HepG2 (cell line): ENCODE results near the gene NSMF. TPM values are rescaled to one million over a fixed set of nuclear protein-coding genes. Genes with fewer than 3 reads are reported as not detected.

Experiments
- ARNT ChIP-seq: fragments of 450-650 bp; IDR thresholded peaks from 2 replicates; pipeline ENCODE4 v1.6.1; 2017
- ELF4 ChIP-seq: sonication (generic); formaldehyde crosslinking; IDR thresholded peaks from 2 replicates; pipeline ENCODE4 v1.5.0; 2020; ENCODE audit warnings: missing genetic modification reagents, mild to moderate bottlenecking, moderate library complexity, borderline replicate concordance
- HNRNPL ChIP-seq: fragments of 200-400 bp; formaldehyde crosslinking; IDR thresholded peaks from 2 replicates; pipeline ENCODE4 v1.6.1; 2017; ENCODE audit warnings: mild to moderate bottlenecking, low read depth, low read length
- KLF9 ChIP-seq: IDR thresholded peaks from 2 replicates; pipeline ENCODE4 v1.6.1; 2016; ENCODE audit warnings: low read depth
- SCMH1 ChIP-seq: sonication (generic); formaldehyde crosslinking; IDR thresholded peaks from 2 replicates; pipeline ENCODE4 v1.9.0; 2021; ENCODE audit warnings: missing genetic modification reagents, mild to moderate bottlenecking, borderline replicate concordance
- SKI ChIP-seq: fragments of 450-650 bp; IDR thresholded peaks from one replicate; pipeline ENCODE4 v1.6.1; 2018; ENCODE audit warnings: mild to moderate bottlenecking; ENCODE audit not compliant: partially characterized antibody
- SMYD3 ChIP-seq: sonication (generic); formaldehyde crosslinking; IDR thresholded peaks from 2 replicates; pipeline ENCODE4 v1.8.1; 2023; ENCODE audit warnings: mild to moderate bottlenecking, missing genetic modification reagents
- ZC3H4 ChIP-seq: sonication (generic); formaldehyde crosslinking; IDR thresholded peaks from 2 replicates; pipeline ENCODE4 v1.4.0; 2020; ENCODE audit warnings: missing genetic modification reagents, borderline replicate concordance
- ZNF772 ChIP-seq: sonication (generic); formaldehyde crosslinking; IDR thresholded peaks from 2 replicates; pipeline ENCODE4 v1.5.0; 2020; ENCODE audit warnings: mild to moderate bottlenecking, missing genetic modification reagents
- polyA plus RNA-seq, 8 experiments: library from polyadenylated mRNA; depleted of rRNA in 3 of 8; stranded (reverse) in 7 of 8; unstranded in 1 of 8; fragments of >200 nt; fragmentation: Illumina TruSeq in 4 of 8; extraction: Trizol in 4 of 8; gene quantifications; 2 replicates each; pipeline versions ENCODE4 v1.2.1 to v1.2.3, GENCODE V29; 2011 to 2016; ENCODE audit warnings: low read depth in 4 of 8, missing spikeins in 1 of 8, mixed read lengths in 1 of 8; ENCODE audit not compliant: insufficient read depth in 1 of 8
- total RNA-seq, 5 experiments: library from RNA; depleted of rRNA; stranded (reverse); fragments of >200 nt; fragmentation: Illumina TruSeq; extraction: Trizol; gene quantifications; 2 replicates each; pipeline ENCODE4 v1.2.3, GENCODE V29; 2016; ENCODE audit warnings: low read depth in 1 of 5
- TF ChIP-seq, protein P1 (sequence below), 2 experiments: sonication (generic) in 1 of 2; formaldehyde crosslinking in 1 of 2; IDR thresholded peaks; 2 replicates each; pipeline versions ENCODE4 v1.6.1 to v1.9.0; 2014 to 2022; ENCODE audit warnings: antibody characterized with exemption in 1 of 2, borderline replicate concordance in 1 of 2, inconsistent platforms in 1 of 2, low read depth in 1 of 2, missing genetic modification reagents in 1 of 2
- TF ChIP-seq, protein P2 (sequence below): sonication (generic); formaldehyde crosslinking; IDR thresholded peaks from 2 replicates; pipeline ENCODE4 v1.8.0; 2023; ENCODE audit warnings: mild to moderate bottlenecking, missing genetic modification reagents
- TF ChIP-seq, protein P3 (sequence below): sonication (generic); formaldehyde crosslinking; IDR thresholded peaks from 2 replicates; pipeline ENCODE4 v1.5.1; 2020; ENCODE audit warnings: mild to moderate bottlenecking, missing genetic modification reagents, moderate library complexity
- TF ChIP-seq, protein P4 (sequence below): IDR thresholded peaks from 2 replicates; pipeline ENCODE4 v1.6.1; 2018; ENCODE audit warnings: missing genetic modification reagents, mild to moderate bottlenecking, missing compliant biosample characterization
- TF ChIP-seq, protein P5 (sequence below): IDR thresholded peaks from 2 replicates; pipeline ENCODE4 v1.6.1; 2016; ENCODE audit warnings: missing biosample characterization, missing genetic modification reagents, low read depth

Gene NSMF
- total and polyA plus RNA-seq, 2 of the 13 experiments (the other 11 are each of a cell fraction or from before 2014, with no cell fraction given): 44.3 to 183 TPM

DNA sequence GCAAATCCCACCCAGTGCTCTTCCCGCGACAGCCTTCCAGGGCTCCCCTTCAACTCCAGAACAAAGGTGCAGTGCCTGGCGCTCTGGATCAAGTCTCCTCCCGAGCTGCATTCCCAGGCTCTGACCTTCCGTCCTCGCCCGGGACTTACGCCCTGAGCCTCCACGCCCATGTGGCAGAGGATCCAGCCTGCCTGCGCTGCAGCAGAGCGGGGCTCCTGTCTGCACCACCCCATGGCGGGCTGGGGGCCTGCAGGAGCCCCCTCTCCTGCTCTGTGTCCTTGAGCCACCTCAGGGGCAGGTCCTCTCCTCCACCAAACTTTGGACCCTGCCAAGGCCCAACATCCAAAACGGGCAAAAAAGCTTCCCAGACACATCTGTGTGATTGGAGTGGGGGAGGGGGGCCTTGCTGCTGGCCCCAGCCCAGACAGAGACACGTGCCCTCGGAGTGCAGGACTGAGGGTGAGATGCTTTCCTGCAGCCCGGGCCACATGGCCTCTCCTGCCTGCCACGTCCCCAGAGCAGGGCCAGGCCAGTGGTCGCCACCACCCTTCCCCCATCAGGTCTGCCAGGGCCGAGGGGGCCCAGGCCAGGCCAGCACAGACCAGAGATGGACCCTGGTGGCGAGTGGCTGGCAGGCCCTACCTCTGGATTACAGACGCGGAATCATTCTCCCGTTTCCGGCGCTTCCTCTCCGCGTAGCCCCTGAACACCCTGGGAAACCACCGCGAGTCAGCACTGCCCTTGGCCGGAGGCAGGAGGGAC, 4.4 kb downstream of the NSMF start (continued):
- TF ChIP-seq ZC3H4 (CRISPR knock-in tag) (no peak; the same call in none of the 2 replicates), ELF4 (no peak), SCMH1 (CRISPR knock-in tag) (no peak), KLF9 (CRISPR knock-in tag) (peak; percentile 84), SKI (peak; percentile 83), ARNT (no peak), SMYD3 (CRISPR knock-in tag) (no peak; the same call in 1 of the 2 replicates), ZNF772 (CRISPR knock-in tag) (peak; percentile 91; the same call in 1 of the 2 replicates), HNRNPL (peak; percentile 85)
- TF ChIP-seq, protein P1, sequence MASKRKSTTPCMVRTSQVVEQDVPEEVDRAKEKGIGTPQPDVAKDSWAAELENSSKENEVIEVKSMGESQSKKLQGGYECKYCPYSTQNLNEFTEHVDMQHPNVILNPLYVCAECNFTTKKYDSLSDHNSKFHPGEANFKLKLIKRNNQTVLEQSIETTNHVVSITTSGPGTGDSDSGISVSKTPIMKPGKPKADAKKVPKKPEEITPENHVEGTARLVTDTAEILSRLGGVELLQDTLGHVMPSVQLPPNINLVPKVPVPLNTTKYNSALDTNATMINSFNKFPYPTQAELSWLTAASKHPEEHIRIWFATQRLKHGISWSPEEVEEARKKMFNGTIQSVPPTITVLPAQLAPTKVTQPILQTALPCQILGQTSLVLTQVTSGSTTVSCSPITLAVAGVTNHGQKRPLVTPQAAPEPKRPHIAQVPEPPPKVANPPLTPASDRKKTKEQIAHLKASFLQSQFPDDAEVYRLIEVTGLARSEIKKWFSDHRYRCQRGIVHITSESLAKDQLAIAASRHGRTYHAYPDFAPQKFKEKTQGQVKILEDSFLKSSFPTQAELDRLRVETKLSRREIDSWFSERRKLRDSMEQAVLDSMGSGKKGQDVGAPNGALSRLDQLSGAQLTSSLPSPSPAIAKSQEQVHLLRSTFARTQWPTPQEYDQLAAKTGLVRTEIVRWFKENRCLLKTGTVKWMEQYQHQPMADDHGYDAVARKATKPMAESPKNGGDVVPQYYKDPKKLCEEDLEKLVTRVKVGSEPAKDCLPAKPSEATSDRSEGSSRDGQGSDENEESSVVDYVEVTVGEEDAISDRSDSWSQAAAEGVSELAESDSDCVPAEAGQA (IDR thresholded peaks at IDR 0.05; ENCODE audit: low read depth): no peak; the same call in 1 of the 2 replicates
- TF ChIP-seq, protein P1 (CRISPR knock-in tag; IDR thresholded peaks at IDR 0.05; ENCODE audit: borderline replicate concordance): no peak
- TF ChIP-seq, protein P2, sequence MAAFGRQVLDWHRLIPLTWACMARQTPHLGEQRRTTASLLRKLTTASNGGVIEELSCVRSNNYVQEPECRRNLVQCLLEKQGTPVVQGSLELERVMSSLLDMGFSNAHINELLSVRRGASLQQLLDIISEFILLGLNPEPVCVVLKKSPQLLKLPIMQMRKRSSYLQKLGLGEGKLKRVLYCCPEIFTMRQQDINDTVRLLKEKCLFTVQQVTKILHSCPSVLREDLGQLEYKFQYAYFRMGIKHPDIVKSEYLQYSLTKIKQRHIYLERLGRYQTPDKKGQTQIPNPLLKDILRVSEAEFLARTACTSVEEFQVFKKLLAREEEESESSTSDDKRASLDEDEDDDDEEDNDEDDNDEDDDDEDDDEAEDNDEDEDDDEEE (CRISPR knock-in tag): peak; percentile 92
- TF ChIP-seq, protein P3, sequence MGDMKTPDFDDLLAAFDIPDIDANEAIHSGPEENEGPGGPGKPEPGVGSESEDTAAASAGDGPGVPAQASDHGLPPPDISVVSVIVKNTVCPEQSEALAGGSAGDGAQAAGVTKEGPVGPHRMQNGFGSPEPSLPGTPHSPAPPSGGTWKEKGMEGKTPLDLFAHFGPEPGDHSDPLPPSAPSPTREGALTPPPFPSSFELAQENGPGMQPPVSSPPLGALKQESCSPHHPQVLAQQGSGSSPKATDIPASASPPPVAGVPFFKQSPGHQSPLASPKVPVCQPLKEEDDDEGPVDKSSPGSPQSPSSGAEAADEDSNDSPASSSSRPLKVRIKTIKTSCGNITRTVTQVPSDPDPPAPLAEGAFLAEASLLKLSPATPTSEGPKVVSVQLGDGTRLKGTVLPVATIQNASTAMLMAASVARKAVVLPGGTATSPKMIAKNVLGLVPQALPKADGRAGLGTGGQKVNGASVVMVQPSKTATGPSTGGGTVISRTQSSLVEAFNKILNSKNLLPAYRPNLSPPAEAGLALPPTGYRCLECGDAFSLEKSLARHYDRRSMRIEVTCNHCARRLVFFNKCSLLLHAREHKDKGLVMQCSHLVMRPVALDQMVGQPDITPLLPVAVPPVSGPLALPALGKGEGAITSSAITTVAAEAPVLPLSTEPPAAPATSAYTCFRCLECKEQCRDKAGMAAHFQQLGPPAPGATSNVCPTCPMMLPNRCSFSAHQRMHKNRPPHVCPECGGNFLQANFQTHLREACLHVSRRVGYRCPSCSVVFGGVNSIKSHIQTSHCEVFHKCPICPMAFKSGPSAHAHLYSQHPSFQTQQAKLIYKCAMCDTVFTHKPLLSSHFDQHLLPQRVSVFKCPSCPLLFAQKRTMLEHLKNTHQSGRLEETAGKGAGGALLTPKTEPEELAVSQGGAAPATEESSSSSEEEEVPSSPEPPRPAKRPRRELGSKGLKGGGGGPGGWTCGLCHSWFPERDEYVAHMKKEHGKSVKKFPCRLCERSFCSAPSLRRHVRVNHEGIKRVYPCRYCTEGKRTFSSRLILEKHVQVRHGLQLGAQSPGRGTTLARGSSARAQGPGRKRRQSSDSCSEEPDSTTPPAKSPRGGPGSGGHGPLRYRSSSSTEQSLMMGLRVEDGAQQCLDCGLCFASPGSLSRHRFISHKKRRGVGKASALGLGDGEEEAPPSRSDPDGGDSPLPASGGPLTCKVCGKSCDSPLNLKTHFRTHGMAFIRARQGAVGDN (CRISPR knock-in tag): peak; percentile 100
- TF ChIP-seq, protein P4, sequence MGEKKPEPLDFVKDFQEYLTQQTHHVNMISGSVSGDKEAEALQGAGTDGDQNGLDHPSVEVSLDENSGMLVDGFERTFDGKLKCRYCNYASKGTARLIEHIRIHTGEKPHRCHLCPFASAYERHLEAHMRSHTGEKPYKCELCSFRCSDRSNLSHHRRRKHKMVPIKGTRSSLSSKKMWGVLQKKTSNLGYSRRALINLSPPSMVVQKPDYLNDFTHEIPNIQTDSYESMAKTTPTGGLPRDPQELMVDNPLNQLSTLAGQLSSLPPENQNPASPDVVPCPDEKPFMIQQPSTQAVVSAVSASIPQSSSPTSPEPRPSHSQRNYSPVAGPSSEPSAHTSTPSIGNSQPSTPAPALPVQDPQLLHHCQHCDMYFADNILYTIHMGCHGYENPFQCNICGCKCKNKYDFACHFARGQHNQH (CRISPR knock-in tag): peak; percentile 91
- TF ChIP-seq, protein P5, sequence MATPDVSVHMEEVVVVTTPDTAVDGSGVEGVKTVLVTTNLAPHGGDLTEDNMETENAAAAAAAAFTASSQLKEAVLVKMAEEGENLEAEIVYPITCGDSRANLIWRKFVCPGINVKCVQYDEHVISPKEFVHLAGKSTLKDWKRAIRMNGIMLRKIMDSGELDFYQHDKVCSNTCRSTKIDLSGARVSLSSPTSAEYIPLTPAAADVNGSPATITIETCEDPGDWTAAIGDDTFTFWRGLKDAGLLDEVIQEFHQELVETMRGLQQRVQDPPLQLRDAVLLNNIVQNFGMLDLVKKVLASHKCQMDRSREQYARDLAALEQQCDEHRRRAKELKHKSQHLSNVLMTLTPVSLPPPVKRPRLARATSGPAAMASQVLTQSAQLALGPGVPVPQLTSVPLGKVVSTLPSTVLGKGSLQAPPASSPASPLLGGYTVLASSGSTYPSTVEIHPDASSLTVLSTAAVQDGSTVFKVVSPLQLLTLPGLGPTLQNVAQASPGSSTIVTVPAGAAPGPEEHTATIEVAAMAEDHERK (CRISPR knock-in tag): no peak
